Skeletal muscle tissue (tissue), 5 donors: ENCODE measurements around the gene USP8. TPM values are rescaled to one million over a fixed set of nuclear protein-coding genes. Genes with fewer than 3 reads are reported as not detected.

ENCODE experiments used
- H3K27ac ChIP-seq: one replicate; pipeline ENCODE4 v1.7.0; 2013; ENCODE audit warnings: mild to moderate bottlenecking, low read depth, low read length, inconsistent platforms
- H3K27me3 ChIP-seq, 3 donors: one replicate each; pipeline ENCODE4 v1.7.0; 2013; ENCODE audit warnings: low read length in 3 of 3; ENCODE audit not compliant: control insufficient read depth in 3 of 3, insufficient read depth in 3 of 3
- H3K36me3 ChIP-seq, 3 donors: one replicate each; pipeline ENCODE4 v1.7.0; 2013; ENCODE audit warnings: low read length in 3 of 3; ENCODE audit not compliant: control insufficient read depth in 3 of 3, insufficient read depth in 3 of 3
- H3K4me1 ChIP-seq, 3 donors: one replicate each; pipeline ENCODE4 v1.7.0; 2013; ENCODE audit warnings: low read length in 3 of 3, mild to moderate bottlenecking in 3 of 3; ENCODE audit not compliant: control insufficient read depth in 3 of 3, insufficient read depth in 3 of 3
- H3K4me3 ChIP-seq, 3 donors: one replicate each; pipeline ENCODE4 v1.7.0; 2013; ENCODE audit warnings: low read length in 3 of 3
- H3K9ac ChIP-seq, 3 donors: one replicate each; pipeline ENCODE4 v1.7.0; 2013; ENCODE audit warnings: low read length in 3 of 3, mild to moderate bottlenecking in 3 of 3, moderate library complexity in 2 of 3, low read depth in 1 of 3
- H3K9me3 ChIP-seq, 3 donors: one replicate each; pipeline ENCODE4 v1.7.0; 2013; ENCODE audit warnings: low read length in 3 of 3; ENCODE audit not compliant: control insufficient read depth in 3 of 3
- small RNA-seq: library from RNA; depleted of rRNA; stranded (forward); fragments of <200 nt; gene quantifications from one replicate; pipeline ENCODE3, GENCODE V24; 2014
- total RNA-seq: library from RNA; depleted of rRNA; stranded (reverse); fragments of >200 nt; gene quantifications from one replicate; pipeline ENCODE4 v1.2.3, GENCODE V29; 2014
- donor health status: Osteomylitis.

The USP8 gene
- total RNA-seq, 1 donor from 2014 or later: 19.3 TPM

DNA sequence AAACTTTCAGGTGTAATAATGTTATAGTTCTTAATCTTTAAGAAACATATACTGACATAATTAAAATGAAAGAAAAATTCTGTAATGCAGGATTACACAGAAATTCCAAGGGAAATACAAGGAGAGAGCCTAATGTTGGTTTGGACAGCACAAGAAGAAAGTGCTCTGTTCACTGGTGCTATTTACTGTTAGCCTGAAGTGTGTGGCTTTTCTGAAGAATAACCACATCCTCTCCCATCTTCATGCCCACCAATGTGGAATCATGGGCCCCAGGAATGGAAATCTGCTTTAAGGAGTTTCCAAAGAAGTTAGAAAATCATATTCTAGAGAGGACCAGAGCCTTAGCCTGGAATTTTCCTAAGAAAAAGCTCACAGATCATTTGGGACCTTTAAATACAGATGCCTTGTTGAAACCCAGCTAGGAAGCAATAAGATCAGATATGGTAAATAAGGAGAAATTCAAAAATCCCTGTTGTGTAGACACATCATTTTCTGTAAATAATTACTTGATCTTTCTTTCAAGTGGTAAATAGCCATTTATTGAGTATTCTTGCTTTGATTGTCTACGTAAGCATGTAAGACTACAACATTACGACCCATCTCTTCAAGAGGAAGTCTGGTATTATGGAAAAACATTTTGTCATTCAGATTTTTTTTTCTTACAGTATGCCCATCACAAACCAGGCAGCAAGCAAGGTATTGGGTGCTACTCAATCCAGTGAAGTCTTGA, 132.6 kb downstream of the USP8 start:
- peaks cover 5 to 11% (median 5%) of the 10 kb centered on the region in 3 donors for H3K36me3 ChIP-seq

GRCh38 chr15:50558012-50558411, 133.8 kb downstream of the USP8 start:
- H3K4me1 ChIP-seq: no peaks in the 10 kb centered on the region

More for the DNA sequence above, 132.6 kb downstream of the USP8 start:
- H3K4me1 ChIP-seq: no peaks in the 10 kb centered on the region
- H3K4me3 ChIP-seq: no peak overlapping the region
- H3K9ac ChIP-seq: no peak overlapping the region
- no peak overlapping the region for H3K27ac ChIP-seq
- no peaks in the 10 kb centered on the region for H3K9me3 ChIP-seq
- H3K27me3 ChIP-seq: no peaks in the 10 kb centered on the region

GRCh38 chr15:50562735-50563640, 138.8 kb downstream of the USP8 start:
- peaks cover 11 to 17% (median 14%) of the 10 kb centered on the region in 3 donors for H3K36me3 ChIP-seq
- no peaks in the 10 kb centered on the region for H3K27me3 ChIP-seq
- H3K9ac ChIP-seq: no peak overlapping the region
- H3K4me1 ChIP-seq: no peaks in the 10 kb centered on the region
- no peak overlapping the region for H3K27ac ChIP-seq
- H3K9me3 ChIP-seq: no peaks in the 10 kb centered on the region
- no peak overlapping the region for H3K4me3 ChIP-seq

More at GRCh38 chr15:50558012-50558411, 133.8 kb downstream of the USP8 start:
- Histone ChIP-seq H3K9ac (no peak overlapping the region), H3K9me3 (no peaks in the 10 kb centered on the region), H3K27me3 (no peaks in the 10 kb centered on the region), H3K27ac (no peak overlapping the region), H3K4me3 (no peak overlapping the region), H3K36me3 (peaks cover 7 to 14% (median 8%) of the 10 kb centered on the region in 3 donors)

DNA sequence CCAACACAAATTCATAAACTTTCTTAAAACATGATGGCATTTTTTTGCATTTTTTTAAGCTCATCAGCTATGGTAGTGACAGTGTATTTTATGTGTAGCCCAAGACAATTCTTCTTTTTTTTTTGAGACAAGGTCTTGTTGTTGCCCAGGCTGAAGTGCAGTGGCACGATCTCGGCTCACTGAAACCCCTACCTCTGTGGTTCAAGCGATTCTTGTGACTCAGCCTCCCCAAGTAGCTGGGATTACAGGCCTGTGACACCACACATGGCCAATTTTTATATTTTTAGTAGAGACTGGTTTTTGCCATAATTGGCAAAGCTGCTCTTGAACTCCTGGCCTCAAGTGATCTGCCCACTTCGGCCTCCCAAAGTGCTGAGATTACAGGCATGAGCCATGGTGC, 139.6 kb downstream of the USP8 start:
- Histone ChIP-seq H3K36me3 (peaks cover 11 to 20% (median 20%) of the 10 kb centered on the region in 3 donors), H3K4me3 (no peak overlapping the region), H3K9ac (no peak overlapping the region), H3K4me1 (no peaks in the 10 kb centered on the region), H3K9me3 (no peaks in the 10 kb centered on the region), H3K27ac (no peak overlapping the region), H3K27me3 (no peaks in the 10 kb centered on the region)

Small RNA genes lying within 50 kb of the gene (small RNA-seq; reads per million reads assigned to genes)
- 0.09 reads per million for gene RNA5SP395

Other genes starting within 250 kb of the USP8 start
- under 0.01 TPM for gene SLC27A2, start 242.2 kb upstream of the USP8 start, total RNA-seq
- gene HDC, start 158.7 kb upstream of the USP8 start, total RNA-seq: 2.1 TPM
- 28.2 TPM for gene GABPB1, start 69.2 kb upstream of the USP8 start, total RNA-seq
- gene USP50, start 122.3 kb downstream of the USP8 start, total RNA-seq: not detected